SK-N-SH treated with all-trans-retinoic acid at 6 μM for 48 hours (cell line): ENCODE data around the gene ZRSR2.
"Not testable (repeated sequence)": the region's sequence is repeated elsewhere in the genome, so short reads cannot be mapped to it uniquely, and the experiment has no call there.

ENCODE experiments used
- ATAC-seq: fragments of 200-7000 bp; cut with Tn5 transposase; 3 replicates; pipeline ENCODE4 v1.9.1; 2020; ENCODE audit warnings: mild to moderate bottlenecking, moderate library complexity
- ARNTL ChIP-seq: fragments of 450-650 bp; formaldehyde crosslinking; IDR thresholded peaks from 2 replicates; pipeline ENCODE4 v1.5.0; 2020; ENCODE audit warnings: low read depth, mild to moderate bottlenecking, moderate library complexity, borderline replicate concordance
- BACH2 ChIP-seq: fragments of 250-450 bp; sonication (Bioruptor Pico); IDR thresholded peaks from 2 replicates; pipeline ENCODE4 v1.9.0; 2021; ENCODE audit warnings: mild to moderate bottlenecking, borderline replicate concordance
- CREB5 ChIP-seq: fragments of 250-450 bp; sonication (Bioruptor Pico); IDR thresholded peaks from 2 replicates; pipeline ENCODE4 v1.5.1; 2020; ENCODE audit warnings: low read depth, mild to moderate bottlenecking, moderate library complexity
- CSDC2 ChIP-seq: fragments of 250-450 bp; sonication (Bioruptor Pico); IDR thresholded peaks from 2 replicates; pipeline ENCODE4 v1.5.0; 2020; ENCODE audit warnings: mild to moderate bottlenecking, moderate library complexity
- CSRNP3 ChIP-seq: fragments of 250-450 bp; sonication (Bioruptor Pico); IDR thresholded peaks from 2 replicates; pipeline ENCODE4 v1.5.1; 2021; ENCODE audit warnings: mild to moderate bottlenecking, moderate library complexity
- ESRRG ChIP-seq: fragments of 250-450 bp; sonication (Bioruptor Pico); IDR thresholded peaks from 2 replicates; pipeline ENCODE4 v1.6.1; 2021; ENCODE audit warnings: mild to moderate bottlenecking
- OSR1 ChIP-seq: fragments of 250-450 bp; sonication (Bioruptor Pico); IDR thresholded peaks from 2 replicates; pipeline ENCODE4 v1.8.0; 2022; ENCODE audit warnings: moderate library complexity, mild to moderate bottlenecking, inconsistent platforms
- POU6F1 ChIP-seq: fragments of 250-450 bp; sonication (Bioruptor Pico); IDR thresholded peaks from 2 replicates; pipeline ENCODE4 v1.8.0; 2021; ENCODE audit warnings: low read depth, mild to moderate bottlenecking, moderate library complexity, borderline replicate concordance
- RARB ChIP-seq: fragments of 250-450 bp; sonication (Bioruptor Pico); IDR thresholded peaks from 2 replicates; pipeline ENCODE4 v1.8.0; 2021; ENCODE audit warnings: mild to moderate bottlenecking, moderate library complexity
- SNAI2 ChIP-seq: fragments of 250-450 bp; sonication (Bioruptor Pico); IDR thresholded peaks from 2 replicates; pipeline ENCODE4 v1.5.0; 2020; ENCODE audit warnings: mild to moderate bottlenecking, moderate library complexity
- TCF4 ChIP-seq: fragments of 250-450 bp; sonication (Bioruptor Pico); IDR thresholded peaks from 2 replicates; pipeline ENCODE4 v1.8.0; 2021; ENCODE audit warnings: mild to moderate bottlenecking, moderate library complexity, borderline replicate concordance
- TSHZ2 ChIP-seq: fragments of 250-450 bp; sonication (Bioruptor Pico); IDR thresholded peaks from 2 replicates; pipeline ENCODE4 v1.5.0; 2020; ENCODE audit warnings: mild to moderate bottlenecking, moderate library complexity
- ZC3H10 ChIP-seq: fragments of 250-450 bp; sonication (Bioruptor Pico); IDR thresholded peaks from 2 replicates; pipeline ENCODE4 v1.5.1; 2021; ENCODE audit warnings: mild to moderate bottlenecking, moderate library complexity
- ZFP3 ChIP-seq: fragments of 250-450 bp; sonication (Bioruptor Pico); IDR thresholded peaks from 2 replicates; pipeline ENCODE4 v1.5.0; 2020; ENCODE audit warnings: mild to moderate bottlenecking, moderate library complexity
- ZFP30 ChIP-seq: fragments of 450-650 bp; formaldehyde crosslinking; IDR thresholded peaks from 2 replicates; pipeline ENCODE4 v1.5.0; 2022; ENCODE audit warnings: mild to moderate bottlenecking, moderate library complexity
- ZNF565 ChIP-seq: fragments of 450-650 bp; formaldehyde crosslinking; conservative IDR thresholded peaks from 2 replicates; pipeline ENCODE4 v1.5.0; 2020; ENCODE audit warnings: low read depth, mild to moderate bottlenecking, moderate library complexity
- ZNF70 ChIP-seq: fragments of 450-650 bp; formaldehyde crosslinking; IDR thresholded peaks from 2 replicates; pipeline ENCODE4 v1.5.0; 2020; ENCODE audit warnings: mild to moderate bottlenecking, moderate library complexity
- ZNF8 ChIP-seq: fragments of 450-650 bp; formaldehyde crosslinking; IDR thresholded peaks from 2 replicates; pipeline ENCODE4 v1.5.0; 2020; ENCODE audit warnings: mild to moderate bottlenecking, moderate library complexity

The ZRSR2 gene

GRCh38 chrX:15789979-15790768 lies at the start of gene ZRSR2:
Gene ZRSR2, plus strand, starts transcription at chrX:15790484. Its CDS starts 12 bp downstream, at chrX:15790496.
- TF ChIP-seq ZNF565 (CRISPR knock-in tag) (no peak), OSR1 (CRISPR knock-in tag) (no peak), ESRRG (CRISPR knock-in tag) (no peak), SNAI2 (CRISPR knock-in tag) (no peak), ZNF8 (CRISPR knock-in tag) (no peak)

GRCh38 chrX:15744181-15744867 lies 46.0 kb upstream of the ZRSR2 start:
- no peak for TF ChIP-seq ZFP3 (CRISPR knock-in tag)
- TF ChIP-seq SNAI2 (CRISPR knock-in tag): no peak
- no peak for TF ChIP-seq RARB (CRISPR knock-in tag)
- TF ChIP-seq POU6F1 (CRISPR knock-in tag): no peak
- no peak for TF ChIP-seq ZNF565 (CRISPR knock-in tag)
- no peak for TF ChIP-seq CSDC2 (CRISPR knock-in tag)
- TF ChIP-seq CSRNP3 (CRISPR knock-in tag): no peak
- no peak for TF ChIP-seq ZFP30 (CRISPR knock-in tag)
- no peak for TF ChIP-seq TSHZ2
- TF ChIP-seq ARNTL (CRISPR knock-in tag): no peak
- TF ChIP-seq ZNF8 (CRISPR knock-in tag): no peak
- TF ChIP-seq BACH2: no peak
- no peak for TF ChIP-seq ESRRG (CRISPR knock-in tag)
- TF ChIP-seq, all 23 proteins: peak for 0
- ATAC-seq: no peak

More at GRCh38 chrX:15789979-15790768, at the start of gene ZRSR2:
- peak; percentile 97 for ATAC-seq

- no peak for ATAC-seq
- no peak for TF ChIP-seq ZNF565 (CRISPR knock-in tag)
- TF ChIP-seq ARNTL (CRISPR knock-in tag): no peak
- no peak for TF ChIP-seq CSDC2 (CRISPR knock-in tag)
- TF ChIP-seq ZNF70 (CRISPR knock-in tag): no peak
- TF ChIP-seq CREB5: no peak
- no peak for TF ChIP-seq TCF4
- no peak for TF ChIP-seq ZC3H10 (CRISPR knock-in tag)
- no peak for TF ChIP-seq TSHZ2
- TF ChIP-seq ESRRG (CRISPR knock-in tag): no peak
- no peak for TF ChIP-seq ZNF8 (CRISPR knock-in tag)
- no peak for TF ChIP-seq ZFP30 (CRISPR knock-in tag)
Observed at GRCh38 chrX:15745179-15745578, 45.1 kb upstream of the ZRSR2 start.

GRCh38 chrX:15746651-15747050 lies 43.6 kb upstream of the ZRSR2 start:
- not testable (repeated sequence) for ATAC-seq
